SK-N-SH (cell line): ENCODE results near the gene RIMS1. TPM values are rescaled to one million over a fixed set of nuclear protein-coding genes. Genes with fewer than 3 reads are reported as not detected.

Experiments
- CTCF ChIA-PET: fragments of 300-600, 350-600 bp; formaldehyde crosslinking; extraction: SDS; loops from one replicate; lab custom pipeline; 2021; lab: Yijun Ruan, JAX
- POLR2A ChIA-PET: fragments of 350-600 bp; sonication (Branson Sonifier 250); formaldehyde crosslinking; extraction: SDS; loops from one replicate; lab custom pipeline; 2020; ENCODE audit warnings: antibody characterized with exemption, inconsistent platforms; lab: Yijun Ruan, JAX
- DNase-seq: peaks from one replicate; pipeline ENCODE4 v3.0.0; 2012
- H2AFZ ChIP-seq: fragments of 200-600 bp; sonication (generic); 2 replicates; pipeline ENCODE4 v1.8.1; 2016; ENCODE audit warnings: antibody characterized with exemption, mild to moderate bottlenecking, low read depth
- H3F3A ChIP-seq: fragments of 200-600 bp; sonication (generic); replicated peaks from 2 replicates; pipeline ENCODE3; 2016; ENCODE audit warnings: antibody characterized with exemption, mild to moderate bottlenecking; ENCODE audit not compliant: insufficient read depth
- H3K27ac ChIP-seq, 2 experiments: fragments of 200-500 bp in 1 of 2; fragments of 200-600 bp in 1 of 2; sonication (Bioruptor generic) in 1 of 2; sonication (generic), shearing (Covaris generic) in 1 of 2; 2 replicates each; pipeline versions ENCODE4 v1.5.1 to v1.6.1; 2014 to 2016; ENCODE audit warnings: low read depth in 2 of 2, inconsistent platforms in 1 of 2, low read length in 1 of 2, mild to moderate bottlenecking in 1 of 2, mixed read lengths in 1 of 2
- H3K27me3 ChIP-seq: fragments of 200-600 bp; sonication (generic), shearing (Covaris generic); 2 replicates; pipeline ENCODE4 v1.6.1; 2016; ENCODE audit warnings: mixed run types; ENCODE audit not compliant: insufficient read depth
- H3K36me3 ChIP-seq, 2 experiments: fragments of 200-500 bp in 1 of 2; fragments of 200-600 bp in 1 of 2; sonication (Bioruptor generic) in 1 of 2; sonication (generic) in 1 of 2; replicated peaks in 1 of 2; 2 replicates each; pipeline versions ENCODE3 to v1.5.1; 2014 to 2016; ENCODE audit warnings: low read length in 1 of 2, mild to moderate bottlenecking in 1 of 2; ENCODE audit not compliant: insufficient read depth in 2 of 2, control insufficient read depth in 1 of 2
- H3K4me1 ChIP-seq, 2 experiments: fragments of 200-500 bp in 1 of 2; fragments of 200-600 bp in 1 of 2; sonication (Bioruptor generic) in 1 of 2; sonication (generic), shearing (Covaris generic) in 1 of 2; 2 replicates each; pipeline versions ENCODE4 v1.5.1 to v1.6.1; 2014 to 2016; ENCODE audit warnings: low read depth in 1 of 2, low read length in 1 of 2, mixed run types in 1 of 2; ENCODE audit not compliant: insufficient read depth in 2 of 2, control insufficient read depth in 1 of 2
- H3K4me2 ChIP-seq: fragments of 200-600 bp; sonication (generic), shearing (Covaris generic); 2 replicates; pipeline ENCODE4 v1.6.1; 2017; ENCODE audit warnings: mixed run types
- H3K4me3 ChIP-seq, 2 experiments: fragments of 200-500 bp in 1 of 2; fragments of 200-600 bp in 1 of 2; sonication (Bioruptor generic) in 1 of 2; sonication (generic), shearing (Covaris generic) in 1 of 2; 2 replicates each; pipeline versions ENCODE4 v1.5.1 to v1.8.1; 2014 to 2016; ENCODE audit warnings: low read depth in 2 of 2, inconsistent platforms in 1 of 2, low read length in 1 of 2, mild to moderate bottlenecking in 1 of 2, mixed read lengths in 1 of 2, moderate library complexity in 1 of 2
- H3K79me2 ChIP-seq: fragments of 200-600 bp; sonication (generic); 2 replicates; pipeline ENCODE4 v1.8.1; 2017; ENCODE audit warnings: mild to moderate bottlenecking; ENCODE audit not compliant: insufficient read depth
- H3K9ac ChIP-seq: fragments of 200-600 bp; sonication (generic); 2 replicates; pipeline ENCODE4 v1.6.1; 2017; ENCODE audit warnings: mixed run types
- H3K9me2 ChIP-seq: fragments of 200-600 bp; sonication (generic); 2 replicates; pipeline ENCODE4 v1.6.1; 2017; ENCODE audit warnings: mixed run types
- H3K9me3 ChIP-seq: fragments of 200-600 bp; sonication (generic); 2 replicates; pipeline ENCODE4 v1.6.1; 2017; ENCODE audit warnings: mixed run types, mild to moderate bottlenecking, moderate library complexity
- H4K20me1 ChIP-seq: fragments of 200-600 bp; sonication (generic); 2 replicates; pipeline ENCODE4 v1.6.1; 2017; ENCODE audit warnings: mild to moderate bottlenecking, mixed run types; ENCODE audit not compliant: insufficient read depth
- CHD2 ChIP-seq: fragments of 150-350 bp; IDR thresholded peaks from 2 replicates; pipeline ENCODE4 v1.6.1; 2018; ENCODE audit warnings: low read length; ENCODE audit not compliant: partially characterized antibody
- CTCF ChIP-seq: fragments of 200-600 bp; sonication (generic); IDR thresholded peaks from 2 replicates; pipeline ENCODE4 v1.6.1; 2017; ENCODE audit warnings: antibody characterized with exemption, mild to moderate bottlenecking, moderate library complexity
- EZH2phosphoT487 ChIP-seq: fragments of 200-600 bp; sonication (generic); IDR thresholded peaks from 2 replicates; pipeline ENCODE4 v1.6.1; 2017; ENCODE audit warnings: low read depth, mixed run types, mild to moderate bottlenecking, antibody characterized with exemption, moderate library complexity, borderline replicate concordance
- FOXM1 ChIP-seq: IDR thresholded peaks from 2 replicates; pipeline ENCODE4 v1.4.0; 2012; ENCODE audit warnings: low read depth, mild to moderate bottlenecking
- GABPA ChIP-seq: IDR thresholded peaks from 2 replicates; pipeline ENCODE4 v1.4.0; 2012; ENCODE audit warnings: low read depth, mild to moderate bottlenecking
- GATA2 ChIP-seq: sonication (generic); formaldehyde crosslinking; IDR thresholded peaks from 2 replicates; pipeline ENCODE4 v1.5.0; 2020; ENCODE audit warnings: mild to moderate bottlenecking, missing genetic modification reagents
- JUND ChIP-seq: IDR thresholded peaks from 2 replicates; pipeline ENCODE4 v1.4.0; 2012
- MEF2A ChIP-seq: IDR thresholded peaks from 2 replicates; pipeline ENCODE4 v1.4.0; 2012; ENCODE audit warnings: low read depth, borderline replicate concordance
- MXI1 ChIP-seq: IDR thresholded peaks from 2 replicates; pipeline ENCODE4 v1.6.1; 2012; ENCODE audit warnings: mild to moderate bottlenecking, low read depth, low read length, improper control_type of control experiment
- RAD21 ChIP-seq: IDR thresholded peaks from 2 replicates; pipeline ENCODE4 v1.6.1; 2012; ENCODE audit warnings: mild to moderate bottlenecking, low read length
- RFX5 ChIP-seq: IDR thresholded peaks from 2 replicates; pipeline ENCODE4 v1.6.1; 2012; ENCODE audit warnings: mild to moderate bottlenecking, improper control_type of control experiment, low read length
- SIN3A ChIP-seq: IDR thresholded peaks from 2 replicates; pipeline ENCODE4 v1.6.1; 2012; ENCODE audit warnings: low read depth, mild to moderate bottlenecking, low read length, moderate library complexity, borderline replicate concordance
- TCF12 ChIP-seq: IDR thresholded peaks from 2 replicates; pipeline ENCODE4 v1.4.0; 2012
- USF1 ChIP-seq: IDR thresholded peaks from 2 replicates; pipeline ENCODE4 v1.4.0; 2012; ENCODE audit warnings: low read depth, borderline replicate concordance
- WGBS: methylation state at CpG from one replicate; pipeline ENCODE4 v1.1.6; 2017; ENCODE audit warnings: low lambda C conversion rate; 5-methylcytosine and 5-hydroxymethylcytosine counted together
- polyA plus RNA-seq, 3 experiments: library from polyadenylated mRNA; depleted of rRNA; stranded (reverse); fragments of >200 nt; gene quantifications; 2 replicates each; pipeline ENCODE4 v1.2.3, GENCODE V29; 2012

Gene RIMS1
- polyA plus RNA-seq, 1 of the 3 experiments (the other 2 are of a cell fraction), result 0.20 TPM

GRCh38 chr6:72365773-72366172 is 479.4 kb downstream of the RIMS1 start:
- H3K4me3 ChIP-seq, result no peak overlapping the region
- no peaks in the 10 kb centered on the region for H3K27me3 ChIP-seq
- no peak overlapping the region for H2AFZ ChIP-seq
- TF ChIP-seq GATA2 (CRISPR knock-in tag), result no peak
- TF ChIP-seq, all 33 proteins: peak for 0
- Histone ChIP-seq H3F3A (peaks cover 15% of the 10 kb centered on the region), H3K9me3 (no peaks in the 10 kb centered on the region), H3K36me3 (no peaks in the 10 kb centered on the region), H3K4me2 (no peak overlapping the region), H4K20me1 (no peaks in the 10 kb centered on the region), H3K9ac (no peak overlapping the region), H3K4me1 (peaks cover 3 to 6% of the 10 kb centered on the region in 2 experiments), H3K9me2 (no peaks in the 10 kb centered on the region), H3K27ac (no peak overlapping the region), H3K79me2 (no peaks in the 10 kb centered on the region)
- WGBS, result 89% methylated on average over 4 of the region's 4 CpGs
- DNase-seq, result no peak
- ChIA-PET CTCF (interaction anchor here (1.4 to 2.0 kb wide), 3 partner anchors 8 to 46 kb away, joined by 4 to 6 read pairs (median 6); no protein-coding TSS in a partner anchor), POLR2A (no interaction called here)

- Histone ChIP-seq H3K4me2 (no peak overlapping the region), H2AFZ (no peak overlapping the region), H3K27me3 (no peaks in the 10 kb centered on the region), H3F3A (peaks cover 15% of the 10 kb centered on the region), H3K36me3 (no peaks in the 10 kb centered on the region), H3K9me2 (no peaks in the 10 kb centered on the region), H4K20me1 (no peaks in the 10 kb centered on the region), H3K4me3 (no peak overlapping the region), H3K9me3 (no peaks in the 10 kb centered on the region), H3K27ac (no peak overlapping the region), H3K4me1 (peaks cover 3 to 6% of the 10 kb centered on the region in 2 experiments), H3K79me2 (no peaks in the 10 kb centered on the region), H3K9ac (no peak overlapping the region)
- no peak for DNase-seq
- CTCF ChIA-PET, result interaction anchor here (1.6 to 2.0 kb wide), 2 partner anchors 10 to 44 kb away, joined by 6 read pairs; no protein-coding TSS in a partner anchor
- TF ChIP-seq CTCF, result no peak
- no peak for TF ChIP-seq MXI1
- TF ChIP-seq RFX5, result no peak
- no peak for TF ChIP-seq USF1
- TF ChIP-seq CHD2, result no peak
- no peak for TF ChIP-seq FOXM1
- no peak for TF ChIP-seq SIN3A
- no peak for TF ChIP-seq JUND
- TF ChIP-seq MEF2A, result no peak
- no peak for TF ChIP-seq RAD21
- no peak for TF ChIP-seq EZH2phosphoT487
- TF ChIP-seq GABPA, result no peak
- TF ChIP-seq TCF12, result no peak
- POLR2A ChIA-PET, result no interaction called here
These were observed 481.1 kb downstream of the RIMS1 start for GRCh38 chr6:72367439-72367838.
